HepG2 (cell line): Measurements from ENCODE around the gene ZNF74. TPM values are rescaled to one million over a fixed set of nuclear protein-coding genes. Genes with fewer than 3 reads are reported as not detected.
A peak's percentile ranks its signal among the peaks of the same experiment; 100 is the strongest.

Source experiments
- BCL6 ChIP-seq: IDR thresholded peaks from 2 replicates; pipeline ENCODE4 v1.6.1; 2016; ENCODE audit warnings: missing genetic modification reagents, missing compliant biosample characterization
- CBX1 ChIP-seq: IDR thresholded peaks from one replicate; pipeline ENCODE4 v1.6.1; 2016; ENCODE audit warnings: antibody characterized with exemption, low read depth
- FOXC1 ChIP-seq: sonication (generic); formaldehyde crosslinking; IDR thresholded peaks from 2 replicates; pipeline ENCODE4 v1.8.0; 2022; ENCODE audit warnings: mild to moderate bottlenecking, missing genetic modification reagents, borderline replicate concordance
- FOXK1 ChIP-seq: sonication (generic); formaldehyde crosslinking; IDR thresholded peaks from 2 replicates; pipeline ENCODE4 v1.4.0; 2020; ENCODE audit warnings: low read depth, missing genetic modification reagents, borderline replicate concordance
- KDM5B ChIP-seq: sonication (generic); formaldehyde crosslinking; IDR thresholded peaks from 2 replicates; pipeline ENCODE4 v1.4.0; 2020; ENCODE audit warnings: missing genetic modification reagents, mild to moderate bottlenecking, borderline replicate concordance
- KLF11 ChIP-seq: IDR thresholded peaks from 2 replicates; pipeline ENCODE4 v1.6.1; 2016; ENCODE audit warnings: missing compliant biosample characterization
- NFE2L1 ChIP-seq: sonication (generic); formaldehyde crosslinking; IDR thresholded peaks from 2 replicates; pipeline ENCODE4 v1.4.0; 2020; ENCODE audit warnings: missing genetic modification reagents, mild to moderate bottlenecking, borderline replicate concordance
- SP4 ChIP-seq: sonication (generic); formaldehyde crosslinking; IDR thresholded peaks from 2 replicates; pipeline ENCODE4 v1.8.1; 2023; ENCODE audit warnings: mild to moderate bottlenecking, missing genetic modification reagents
- TOE1 ChIP-seq: sonication (generic); formaldehyde crosslinking; IDR thresholded peaks from 2 replicates; pipeline ENCODE4 v1.4.0; 2020; ENCODE audit warnings: mild to moderate bottlenecking, missing genetic modification reagents
- ZFY ChIP-seq: sonication (generic); formaldehyde crosslinking; IDR thresholded peaks from 2 replicates; pipeline ENCODE4 v1.4.0; 2020; ENCODE audit warnings: missing genetic modification reagents
- ZNF124 ChIP-seq: sonication (generic); formaldehyde crosslinking; IDR thresholded peaks from 2 replicates; pipeline ENCODE4 v1.4.0; 2020; ENCODE audit warnings: missing genetic modification reagents
- ZNF296 ChIP-seq: sonication (generic); formaldehyde crosslinking; conservative IDR thresholded peaks from 2 replicates; pipeline ENCODE4 v1.5.0; 2020; ENCODE audit warnings: mild to moderate bottlenecking, missing genetic modification reagents
- ZNF335 ChIP-seq: sonication (generic); formaldehyde crosslinking; IDR thresholded peaks from 2 replicates; pipeline ENCODE4 v1.4.0; 2020; ENCODE audit warnings: missing genetic modification reagents
- ZNF343 ChIP-seq: sonication (generic); formaldehyde crosslinking; IDR thresholded peaks from 2 replicates; pipeline ENCODE4 v1.4.0; 2020; ENCODE audit warnings: mild to moderate bottlenecking, missing genetic modification reagents
- ZNF556 ChIP-seq: sonication (generic); formaldehyde crosslinking; IDR thresholded peaks from 2 replicates; pipeline ENCODE4 v1.4.0; 2020; ENCODE audit warnings: mild to moderate bottlenecking, missing genetic modification reagents, borderline replicate concordance
- ZNF558 ChIP-seq: sonication (generic); formaldehyde crosslinking; IDR thresholded peaks from 2 replicates; pipeline ENCODE4 v1.9.0; 2022; ENCODE audit warnings: mild to moderate bottlenecking, missing genetic modification reagents, borderline replicate concordance
- ZNF788 ChIP-seq: sonication (generic); formaldehyde crosslinking; IDR thresholded peaks from 2 replicates; pipeline ENCODE4 v1.5.0; 2020; ENCODE audit warnings: mild to moderate bottlenecking, missing genetic modification reagents, borderline replicate concordance
- ZNF891 ChIP-seq: sonication (generic); formaldehyde crosslinking; IDR thresholded peaks from 2 replicates; pipeline ENCODE4 v1.5.0; 2020; ENCODE audit warnings: mild to moderate bottlenecking, missing genetic modification reagents
- polyA plus RNA-seq, 8 experiments: library from polyadenylated mRNA; depleted of rRNA in 3 of 8; stranded (reverse) in 7 of 8; unstranded in 1 of 8; fragments of >200 nt; fragmentation: Illumina TruSeq in 4 of 8; extraction: Trizol in 4 of 8; gene quantifications; 2 replicates each; pipeline versions ENCODE4 v1.2.1 to v1.2.3, GENCODE V29; 2011 to 2016; ENCODE audit warnings: low read depth in 4 of 8, missing spikeins in 1 of 8, mixed read lengths in 1 of 8; ENCODE audit not compliant: insufficient read depth in 1 of 8
- total RNA-seq, 5 experiments: library from RNA; depleted of rRNA; stranded (reverse); fragments of >200 nt; fragmentation: Illumina TruSeq; extraction: Trizol; gene quantifications; 2 replicates each; pipeline ENCODE4 v1.2.3, GENCODE V29; 2016; ENCODE audit warnings: low read depth in 1 of 5
- TF ChIP-seq, protein P1 (sequence below): sonication (generic); formaldehyde crosslinking; IDR thresholded peaks from 2 replicates; pipeline ENCODE4 v1.4.0; 2020; ENCODE audit warnings: mild to moderate bottlenecking, missing genetic modification reagents
- TF ChIP-seq, protein P2 (sequence below): sonication (generic); formaldehyde crosslinking; IDR thresholded peaks from 2 replicates; pipeline ENCODE4 v1.4.0; 2020; ENCODE audit warnings: missing genetic modification reagents, borderline replicate concordance
- TF ChIP-seq, protein P3 (sequence below): sonication (generic); formaldehyde crosslinking; IDR thresholded peaks from 2 replicates; pipeline ENCODE4 v1.5.0; 2020; ENCODE audit warnings: missing genetic modification reagents
- TF ChIP-seq, protein P4 (sequence below), 2 experiments: sonication (generic) in 1 of 2; formaldehyde crosslinking in 1 of 2; IDR thresholded peaks; 2 replicates each; pipeline versions ENCODE4 v1.4.0 to v1.6.1; 2018 to 2020; ENCODE audit warnings: missing genetic modification reagents in 2 of 2, borderline replicate concordance in 1 of 2, low read depth in 1 of 2, mild to moderate bottlenecking in 1 of 2, missing biosample characterization in 1 of 2
- TF ChIP-seq, protein P5 (sequence below): sonication (generic); formaldehyde crosslinking; IDR thresholded peaks from 2 replicates; pipeline ENCODE4 v1.4.0; 2020; ENCODE audit warnings: missing genetic modification reagents

Gene ZNF74
- total and polyA plus RNA-seq, 2 of the 13 experiments (the other 11 are each of a cell fraction or from before 2014, with no cell fraction given) = 6.3 to 9.1 TPM

DNA sequence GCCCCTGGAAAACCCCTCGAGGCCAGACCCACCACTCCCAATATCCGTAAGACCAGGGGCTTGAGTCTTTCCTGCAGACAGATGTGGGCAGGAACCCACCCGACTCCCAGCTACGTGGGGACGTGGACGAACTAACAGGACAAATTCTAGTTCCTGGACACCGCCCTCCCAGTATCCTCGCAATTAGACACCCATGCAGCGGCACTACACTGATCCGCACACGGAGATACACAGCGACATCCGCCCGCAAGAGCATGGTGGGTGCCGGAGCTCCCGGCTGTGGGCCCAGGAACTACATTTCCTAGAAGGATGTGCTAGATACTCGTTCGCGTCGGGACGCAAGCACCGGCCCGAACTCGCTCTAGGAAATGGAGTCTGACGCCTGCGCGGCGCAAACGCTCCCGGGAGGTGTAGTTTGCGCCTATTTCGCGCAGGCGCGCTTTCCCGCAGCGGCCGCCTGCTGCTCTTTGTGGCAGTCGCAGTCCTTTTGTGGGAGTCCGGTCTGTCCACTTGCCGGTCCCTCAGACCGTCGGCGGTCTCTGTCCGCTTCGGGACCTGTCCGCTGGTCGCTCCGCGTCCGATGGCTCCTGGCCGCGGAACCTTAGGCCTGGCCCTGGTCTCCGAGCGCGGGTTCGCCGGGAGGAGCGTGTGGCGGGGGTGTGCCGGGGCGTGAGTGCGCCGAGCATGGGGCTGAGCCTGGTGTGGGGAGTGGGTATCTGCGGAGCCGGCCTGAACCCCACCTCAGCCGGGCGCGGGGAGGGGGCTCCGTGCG lies at the start of gene ZNF74 (continued):
- TF ChIP-seq NFE2L1 (CRISPR knock-in tag) = no peak
- TF ChIP-seq, protein P1, sequence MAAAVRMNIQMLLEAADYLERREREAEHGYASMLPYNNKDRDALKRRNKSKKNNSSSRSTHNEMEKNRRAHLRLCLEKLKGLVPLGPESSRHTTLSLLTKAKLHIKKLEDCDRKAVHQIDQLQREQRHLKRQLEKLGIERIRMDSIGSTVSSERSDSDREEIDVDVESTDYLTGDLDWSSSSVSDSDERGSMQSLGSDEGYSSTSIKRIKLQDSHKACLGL (CRISPR knock-in tag) = peak; percentile 59
- TF ChIP-seq ZNF891 (CRISPR knock-in tag) = 0 out of 2 replicates have a peak, but pooled peaks have one; percentile 20
- peak; percentile 68; the same call in 1 of the 2 replicates for TF ChIP-seq ZNF335 (CRISPR knock-in tag)
- TF ChIP-seq ZNF296 = peak; percentile 74; the same call in 1 of the 2 replicates
- TF ChIP-seq ZNF558 (CRISPR knock-in tag) = no peak; the same call in 1 of the 2 replicates
- TF ChIP-seq CBX1 = peak; percentile 34
- TF ChIP-seq, protein P2, sequence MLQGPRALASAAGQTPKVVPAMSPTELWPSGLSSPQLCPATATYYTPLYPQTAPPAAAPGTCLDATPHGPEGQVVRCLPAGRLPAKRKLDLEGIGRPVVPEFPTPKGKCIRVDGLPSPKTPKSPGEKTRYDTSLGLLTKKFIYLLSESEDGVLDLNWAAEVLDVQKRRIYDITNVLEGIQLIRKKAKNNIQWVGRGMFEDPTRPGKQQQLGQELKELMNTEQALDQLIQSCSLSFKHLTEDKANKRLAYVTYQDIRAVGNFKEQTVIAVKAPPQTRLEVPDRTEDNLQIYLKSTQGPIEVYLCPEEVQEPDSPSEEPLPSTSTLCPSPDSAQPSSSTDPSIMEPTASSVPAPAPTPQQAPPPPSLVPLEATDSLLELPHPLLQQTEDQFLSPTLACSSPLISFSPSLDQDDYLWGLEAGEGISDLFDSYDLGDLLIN = peak; percentile 42; the same call in 1 of the 2 replicates
- TF ChIP-seq, protein P3, sequence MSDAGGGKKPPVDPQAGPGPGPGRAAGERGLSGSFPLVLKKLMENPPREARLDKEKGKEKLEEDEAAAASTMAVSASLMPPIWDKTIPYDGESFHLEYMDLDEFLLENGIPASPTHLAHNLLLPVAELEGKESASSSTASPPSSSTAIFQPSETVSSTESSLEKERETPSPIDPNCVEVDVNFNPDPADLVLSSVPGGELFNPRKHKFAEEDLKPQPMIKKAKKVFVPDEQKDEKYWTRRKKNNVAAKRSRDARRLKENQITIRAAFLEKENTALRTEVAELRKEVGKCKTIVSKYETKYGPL (CRISPR knock-in tag) = no peak
- TF ChIP-seq ZNF556 (CRISPR knock-in tag) = peak; percentile 44; the same call in 1 of the 2 replicates
- TF ChIP-seq FOXK1 (CRISPR knock-in tag) = 0 out of 2 replicates have a peak, but pooled peaks have one; percentile 39
- no peak for TF ChIP-seq KLF11 (CRISPR knock-in tag)
- TF ChIP-seq FOXC1 = peak; percentile 60; the same call in 1 of the 2 replicates
- peak; percentile 100 for TF ChIP-seq BCL6 (CRISPR knock-in tag)
- TF ChIP-seq ZNF343 (CRISPR knock-in tag) = 0 out of 2 replicates have a peak, but pooled peaks have one; percentile 8
- TF ChIP-seq KDM5B = peak; percentile 75
- TF ChIP-seq ZNF788 (CRISPR knock-in tag) = peak; percentile 81; the same call in 1 of the 2 replicates
- peak; percentile 38; the same call in 1 of the 2 replicates for TF ChIP-seq ZNF124
- peak; percentile 57; the same call in 1 of the 2 replicates for TF ChIP-seq SP4 (CRISPR knock-in tag)
- peak; percentile 94 for TF ChIP-seq ZFY (CRISPR knock-in tag)
- 0 out of 2 replicates have a peak, but pooled peaks have one; percentile 37 for TF ChIP-seq TOE1 (CRISPR knock-in tag)
- TF ChIP-seq, protein P4, sequence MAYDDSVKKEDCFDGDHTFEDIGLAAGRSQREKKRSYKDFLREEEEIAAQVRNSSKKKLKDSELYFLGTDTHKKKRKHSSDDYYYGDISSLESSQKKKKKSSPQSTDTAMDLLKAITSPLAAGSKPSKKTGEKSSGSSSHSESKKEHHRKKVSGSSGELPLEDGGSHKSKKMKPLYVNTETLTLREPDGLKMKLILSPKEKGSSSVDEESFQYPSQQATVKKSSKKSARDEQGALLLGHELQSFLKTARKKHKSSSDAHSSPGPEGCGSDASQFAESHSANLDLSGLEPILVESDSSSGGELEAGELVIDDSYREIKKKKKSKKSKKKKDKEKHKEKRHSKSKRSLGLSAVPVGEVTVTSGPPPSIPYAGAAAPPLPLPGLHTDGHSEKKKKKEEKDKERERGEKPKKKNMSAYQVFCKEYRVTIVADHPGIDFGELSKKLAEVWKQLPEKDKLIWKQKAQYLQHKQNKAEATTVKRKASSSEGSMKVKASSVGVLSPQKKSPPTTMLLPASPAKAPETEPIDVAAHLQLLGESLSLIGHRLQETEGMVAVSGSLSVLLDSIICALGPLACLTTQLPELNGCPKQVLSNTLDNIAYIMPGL (CRISPR knock-in tag; IDR thresholded peaks at IDR 0.05; ENCODE audit: borderline replicate concordance in 1 of 2, low read depth in 1 of 2) = peak in 1 of 2 experiments; percentile 58; a peak in 1 of 4 replicates
- TF ChIP-seq, protein P5, sequence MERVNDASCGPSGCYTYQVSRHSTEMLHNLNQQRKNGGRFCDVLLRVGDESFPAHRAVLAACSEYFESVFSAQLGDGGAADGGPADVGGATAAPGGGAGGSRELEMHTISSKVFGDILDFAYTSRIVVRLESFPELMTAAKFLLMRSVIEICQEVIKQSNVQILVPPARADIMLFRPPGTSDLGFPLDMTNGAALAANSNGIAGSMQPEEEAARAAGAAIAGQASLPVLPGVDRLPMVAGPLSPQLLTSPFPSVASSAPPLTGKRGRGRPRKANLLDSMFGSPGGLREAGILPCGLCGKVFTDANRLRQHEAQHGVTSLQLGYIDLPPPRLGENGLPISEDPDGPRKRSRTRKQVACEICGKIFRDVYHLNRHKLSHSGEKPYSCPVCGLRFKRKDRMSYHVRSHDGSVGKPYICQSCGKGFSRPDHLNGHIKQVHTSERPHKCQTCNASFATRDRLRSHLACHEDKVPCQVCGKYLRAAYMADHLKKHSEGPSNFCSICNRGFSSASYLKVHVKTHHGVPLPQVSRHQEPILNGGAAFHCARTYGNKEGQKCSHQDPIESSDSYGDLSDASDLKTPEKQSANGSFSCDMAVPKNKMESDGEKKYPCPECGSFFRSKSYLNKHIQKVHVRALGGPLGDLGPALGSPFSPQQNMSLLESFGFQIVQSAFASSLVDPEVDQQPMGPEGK = peak; percentile 52
